CD4-positive, alpha-beta T cell treated with Interleukin-6 for 4 hours (primary cell): ENCODE results near the gene ROBO1.
"Not testable (repeated sequence)": the region's sequence is repeated elsewhere in the genome, so short reads cannot be mapped to it uniquely, and the experiment has no call there.

Experiments used
- DNase-seq: peaks from one replicate; pipeline ENCODE4 v3.0.0-alpha.2; 2020; ENCODE audit warnings: mixed read lengths

The ROBO1 gene

DNA sequence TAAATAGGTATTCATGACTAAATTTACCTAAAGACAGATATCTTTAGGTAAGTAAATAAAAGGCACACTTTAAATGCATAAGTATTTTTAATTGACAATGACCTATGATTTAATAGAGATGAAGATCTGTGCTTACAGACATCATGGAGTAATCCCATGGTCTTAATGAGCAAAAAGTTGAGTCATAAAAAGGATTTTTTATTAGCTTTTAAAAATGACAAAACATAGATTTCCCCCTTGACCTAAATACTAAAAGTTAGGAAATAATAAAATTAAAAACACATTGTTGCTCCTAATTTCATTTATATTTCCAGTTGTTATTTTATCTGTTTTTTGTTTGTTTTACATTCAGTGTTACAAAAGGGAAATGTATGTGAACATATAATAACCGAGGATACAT, 1005.7 kb downstream of the ROBO1 start:
- DNase-seq, result no peak

DNA sequence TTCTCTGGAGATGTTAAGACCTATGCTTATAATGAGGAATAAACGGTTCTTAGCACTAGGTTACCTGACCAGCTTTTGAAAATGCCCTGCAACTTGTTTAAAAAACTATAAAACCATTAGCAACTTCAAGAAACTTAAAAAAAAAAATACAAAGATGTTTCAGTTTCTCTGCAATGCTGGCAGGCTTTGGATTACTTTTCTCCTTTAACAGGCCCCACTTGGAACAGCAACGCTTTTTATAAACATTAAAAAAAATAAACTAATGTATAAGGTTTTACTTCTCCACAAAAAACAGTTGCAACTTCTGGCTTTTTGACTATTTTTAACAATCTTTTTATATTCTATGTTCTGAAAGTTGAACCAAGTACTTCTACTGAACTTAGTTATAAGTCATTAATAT, 1006.7 kb downstream of the ROBO1 start:
- no peak for DNase-seq

DNA sequence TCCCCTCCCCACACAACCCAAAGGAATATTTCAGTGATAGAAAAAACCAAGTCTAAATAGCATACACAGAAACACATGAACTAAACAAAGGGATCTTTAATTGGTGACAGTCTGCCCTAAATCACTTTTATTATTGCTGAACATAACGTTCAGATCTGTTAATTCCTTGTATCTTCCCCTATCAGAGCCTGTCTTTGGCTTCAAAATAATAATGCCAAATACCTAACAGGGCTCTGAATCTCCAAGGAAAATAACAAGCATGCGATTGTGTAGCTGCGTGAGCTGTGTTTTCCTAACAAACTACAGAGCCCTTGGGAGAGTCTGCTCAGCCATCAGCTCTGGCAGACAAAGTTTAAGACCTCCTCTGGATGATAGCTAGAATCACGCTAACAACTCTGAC, 1010.1 kb downstream of the ROBO1 start:
- DNase-seq, result no peak

DNA sequence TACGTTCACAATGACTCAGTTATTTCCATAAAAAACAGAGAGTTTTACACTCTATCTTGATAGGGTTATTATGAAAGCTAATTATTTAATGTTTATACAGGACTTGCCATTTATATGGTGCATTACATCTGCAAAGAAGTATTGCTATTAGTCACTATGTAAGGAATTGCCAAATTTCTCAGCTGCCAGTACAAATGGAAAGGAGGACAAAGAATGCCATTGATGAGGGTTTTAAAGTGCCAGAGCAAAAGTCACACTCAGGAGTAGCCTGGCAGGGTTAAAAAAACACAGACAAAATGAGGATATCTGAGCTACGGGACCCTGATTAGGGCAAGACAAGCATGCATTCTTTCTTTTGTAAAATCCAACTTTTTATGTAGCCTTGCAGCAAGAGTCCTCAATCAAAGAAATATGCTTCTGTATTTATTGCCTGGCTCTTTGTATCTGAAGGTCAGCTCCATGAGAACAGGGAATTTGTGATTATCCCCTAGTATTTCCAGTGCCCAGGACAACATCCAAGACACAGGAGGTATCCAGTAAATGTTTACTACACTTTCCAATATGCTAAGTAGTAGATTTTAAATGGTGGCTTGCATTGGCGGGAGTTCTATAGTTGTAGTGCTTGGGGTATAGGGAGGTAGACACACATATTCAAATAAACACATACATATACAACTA, 1013.6 kb downstream of the ROBO1 start:
- no peak for DNase-seq

DNA sequence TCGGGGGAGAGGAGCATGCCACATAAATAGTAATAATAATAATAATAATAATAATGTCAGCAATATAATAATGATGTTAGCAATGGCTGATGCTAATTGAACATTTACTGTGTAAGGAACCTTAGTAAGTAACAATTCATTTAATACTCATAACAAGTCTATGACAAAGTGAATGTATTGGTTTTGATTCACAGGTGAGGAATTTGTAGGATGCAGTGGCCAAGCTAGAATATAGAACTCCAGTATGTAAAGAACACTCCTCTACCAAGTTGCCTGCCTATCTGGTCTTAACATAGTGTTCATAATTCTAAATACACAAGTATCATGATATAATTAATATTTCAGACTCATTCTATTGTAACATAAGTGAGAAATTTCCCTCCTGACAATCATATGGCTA, 1016.5 kb downstream of the ROBO1 start:
- no peak for DNase-seq

DNA sequence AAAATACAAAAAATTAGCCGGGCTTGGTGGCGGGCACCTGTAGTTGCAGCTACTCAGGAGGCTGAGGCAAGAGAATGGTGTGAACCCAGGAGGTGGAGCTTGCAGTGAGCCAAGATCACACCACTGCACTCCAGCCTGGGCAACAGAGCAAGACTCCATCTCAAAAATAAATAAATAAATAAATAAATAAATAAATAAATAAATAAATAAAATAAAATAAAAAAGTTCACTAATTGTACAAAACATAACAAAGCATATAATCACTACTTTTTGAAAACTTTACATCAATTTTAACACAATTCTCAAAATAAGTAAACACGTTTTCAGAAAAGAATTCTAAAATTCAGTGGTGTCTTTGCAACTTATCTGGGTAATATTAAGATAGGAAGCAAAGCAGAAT, 1017.5 kb downstream of the ROBO1 start:
- not testable (repeated sequence) for DNase-seq

DNA sequence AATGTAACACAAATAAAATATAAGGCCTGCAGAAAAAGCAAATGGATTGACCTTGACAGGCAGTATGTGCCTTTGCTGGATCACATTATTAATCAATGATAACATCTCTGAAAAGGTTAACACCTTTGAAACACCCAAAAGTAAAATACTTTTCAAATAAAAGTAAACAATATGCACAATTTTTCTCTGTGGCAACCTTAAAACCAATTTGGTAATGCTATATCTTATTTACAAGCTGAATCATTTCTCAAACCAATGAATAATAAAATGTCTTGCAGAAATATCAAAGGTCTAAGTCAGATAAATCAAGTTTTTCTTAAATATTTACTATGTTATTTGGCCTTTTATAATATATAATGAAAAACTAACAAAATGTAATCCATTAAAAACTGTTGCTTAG, 1018.7 kb downstream of the ROBO1 start:
- DNase-seq, result no peak

DNA sequence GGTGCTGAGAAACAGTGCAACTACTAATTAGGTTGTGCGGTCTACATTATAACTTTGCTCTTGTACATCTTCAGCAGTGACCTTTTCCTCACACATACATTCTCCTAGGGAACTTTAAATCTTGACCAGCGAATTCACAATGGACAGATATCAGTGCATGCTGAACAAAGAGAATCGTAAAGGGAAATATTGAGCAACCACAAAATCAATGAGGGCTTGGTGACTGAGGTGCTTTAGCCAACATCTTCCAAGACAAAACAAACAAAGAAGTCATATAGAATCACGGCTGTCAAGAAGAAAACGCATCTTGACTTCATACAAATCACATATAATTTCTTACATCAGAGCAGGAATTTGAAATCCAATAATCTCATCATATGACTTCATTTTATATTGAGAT, 1022.0 kb downstream of the ROBO1 start:
- DNase-seq, result no peak

DNA sequence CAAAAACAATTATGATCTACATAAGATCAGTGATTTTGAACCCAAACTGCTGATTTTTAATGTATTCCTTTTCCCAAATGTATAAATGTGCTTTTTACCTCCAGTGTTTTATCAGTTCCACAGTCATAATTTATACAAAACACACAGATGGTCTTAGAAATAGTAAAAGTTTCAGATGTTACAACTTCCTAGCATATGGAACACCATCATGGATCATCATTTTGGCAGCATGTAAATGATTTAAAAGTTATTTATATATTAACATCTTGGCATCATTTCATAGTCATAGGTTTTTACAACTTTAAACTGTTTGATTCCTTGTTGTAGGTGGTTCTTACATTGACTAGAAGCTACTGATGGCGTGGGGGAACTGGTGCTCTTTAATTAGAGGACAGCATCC, 1025.3 kb downstream of the ROBO1 start:
- no peak for DNase-seq

DNA sequence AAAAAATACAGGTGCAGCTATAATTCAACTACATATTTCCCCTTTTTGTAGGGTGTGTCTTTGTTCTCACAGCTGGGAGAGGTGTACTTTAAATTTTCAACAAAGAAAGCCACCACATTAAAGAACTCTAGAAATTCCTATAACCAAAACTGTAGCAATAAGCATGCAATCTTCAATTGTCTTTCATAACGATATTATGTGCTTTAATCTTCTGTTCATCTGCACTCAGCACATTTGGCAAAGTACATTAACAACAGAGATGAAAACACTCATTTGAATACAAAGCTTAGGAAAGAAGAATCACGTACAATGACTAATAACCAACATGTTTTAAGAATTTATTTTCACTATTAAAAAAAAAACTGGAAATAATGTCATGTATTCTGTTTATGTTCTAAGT, 1025.8 kb downstream of the ROBO1 start:
- DNase-seq, result no peak

DNA sequence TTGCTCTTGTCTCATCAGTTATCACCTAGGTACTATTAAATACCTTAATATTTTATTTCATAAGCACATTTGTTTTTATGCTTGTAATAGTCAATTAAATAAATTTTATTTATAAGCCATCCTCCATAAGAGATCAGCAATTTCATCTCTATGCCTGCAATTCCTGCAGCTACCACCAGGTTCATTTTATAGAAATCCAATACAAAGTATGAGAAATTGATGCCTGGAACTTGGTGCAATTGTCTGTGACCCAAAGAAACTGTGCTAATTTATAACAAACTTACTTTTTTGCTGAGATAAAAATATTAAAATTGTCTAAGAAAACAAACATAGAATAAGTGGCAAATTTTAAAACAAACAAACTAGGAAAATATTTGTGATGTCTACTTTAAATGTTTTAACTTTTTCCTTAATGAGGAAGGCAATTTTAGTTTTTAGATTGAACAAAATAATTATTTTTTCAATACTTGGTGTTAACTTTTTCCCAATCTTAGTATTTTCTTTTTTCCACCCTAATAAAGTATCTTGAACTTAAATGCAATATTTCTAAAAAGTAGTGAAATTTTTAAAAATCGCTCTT, 1026.6 kb downstream of the ROBO1 start:
- DNase-seq, result no peak

DNA sequence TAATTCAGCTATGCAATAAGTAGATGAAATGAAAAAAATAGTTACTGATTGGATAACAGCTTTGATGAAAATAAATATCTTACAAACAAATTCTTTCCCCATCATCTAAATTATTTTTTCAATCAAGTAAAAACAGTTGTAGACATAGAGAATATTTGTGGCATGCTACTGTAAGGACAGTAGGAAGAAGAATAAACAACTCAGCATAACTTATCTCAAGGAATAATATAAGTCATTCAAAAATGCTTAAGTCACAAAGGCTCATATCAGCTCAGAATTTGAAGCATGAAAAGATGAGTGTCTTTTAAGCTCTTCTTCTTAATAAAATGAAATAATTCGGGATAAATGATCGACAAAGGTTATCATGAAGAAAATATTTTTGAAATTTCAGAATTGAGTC, 1029.0 kb downstream of the ROBO1 start:
- DNase-seq, result no peak

DNA sequence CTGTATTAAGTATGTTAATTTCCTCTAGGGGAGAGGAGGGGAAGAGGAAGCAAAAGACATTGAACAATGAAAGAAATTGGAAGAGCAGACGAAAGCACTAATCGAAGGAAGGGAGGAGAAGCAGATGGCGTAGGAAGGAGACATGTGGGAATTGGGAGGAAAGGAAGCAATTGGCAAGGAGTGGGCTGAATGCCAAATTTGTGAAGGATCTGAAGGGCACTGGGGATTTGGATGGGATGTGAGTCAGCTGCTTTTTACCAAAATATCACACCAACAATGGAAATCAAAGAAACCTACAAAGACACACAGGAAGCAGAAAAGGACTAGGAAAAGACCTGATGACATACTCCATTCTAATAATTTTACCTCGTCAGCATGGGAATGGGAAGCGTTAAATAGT, 1029.8 kb downstream of the ROBO1 start:
- no peak for DNase-seq

DNA sequence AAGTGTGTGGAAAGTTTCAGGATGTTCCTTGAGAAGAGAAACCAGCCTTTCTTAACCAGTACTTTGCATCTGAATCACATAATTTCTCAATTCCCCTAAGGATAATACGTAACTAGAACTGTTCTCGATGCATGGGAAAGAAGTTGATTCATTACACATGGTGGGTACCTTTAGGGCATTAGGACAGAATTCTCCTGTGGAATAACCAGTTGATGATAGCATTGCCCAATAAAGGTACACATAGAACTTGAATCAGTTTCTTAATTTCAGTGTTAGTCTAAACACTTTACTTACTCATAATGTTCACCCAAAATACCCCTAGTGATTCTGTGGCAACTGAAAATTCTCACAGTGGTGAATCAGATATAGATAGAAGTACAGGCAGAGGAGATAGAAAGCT, 1030.9 kb downstream of the ROBO1 start:
- DNase-seq, result no peak

DNA sequence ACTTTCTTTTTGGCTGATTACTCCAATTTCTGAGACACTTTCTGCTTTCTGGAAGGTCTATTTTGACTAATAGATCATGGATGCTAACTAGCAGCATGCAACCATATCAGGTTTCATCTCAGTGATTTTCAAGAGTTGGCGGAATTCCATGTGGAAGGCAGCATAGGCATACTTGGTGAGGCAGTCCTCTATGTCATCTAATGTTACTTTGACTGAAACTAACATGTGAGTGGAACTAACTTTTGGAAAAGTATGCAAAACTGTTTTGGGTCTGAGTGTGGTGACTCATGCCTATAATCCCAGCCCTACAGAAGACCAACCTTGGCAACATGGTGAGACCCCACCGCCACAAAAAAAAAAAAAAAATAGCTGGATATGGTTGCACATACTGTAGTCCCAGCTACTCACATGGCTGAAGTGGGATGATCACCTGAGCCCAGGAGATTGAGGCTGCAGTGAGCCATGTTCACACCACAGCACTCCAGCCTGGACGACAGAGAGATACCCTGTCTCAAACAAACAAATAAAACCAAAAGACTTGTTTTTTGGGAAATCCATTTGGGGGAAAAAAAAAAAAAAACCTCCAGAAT, 1033.7 kb downstream of the ROBO1 start:
- no peak for DNase-seq

DNA sequence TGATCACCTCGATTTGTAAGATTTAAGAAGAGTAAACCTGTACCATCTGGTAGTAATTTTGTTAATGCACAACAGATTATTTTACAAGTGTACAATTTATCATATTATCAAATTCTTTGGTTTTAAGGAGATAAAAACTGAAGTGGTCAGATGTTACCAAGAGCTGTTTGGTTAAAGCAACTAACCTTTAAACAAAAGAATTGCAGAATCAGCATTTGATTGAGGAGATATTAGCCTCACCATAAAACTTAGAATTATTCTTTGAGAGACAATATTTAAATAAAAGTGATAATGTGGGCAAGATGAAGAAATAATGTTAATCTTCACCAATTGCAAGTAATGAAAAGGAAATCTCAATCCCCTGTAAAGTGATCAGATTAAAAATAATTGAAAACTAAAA, 1034.9 kb downstream of the ROBO1 start:
- no peak for DNase-seq

DNA sequence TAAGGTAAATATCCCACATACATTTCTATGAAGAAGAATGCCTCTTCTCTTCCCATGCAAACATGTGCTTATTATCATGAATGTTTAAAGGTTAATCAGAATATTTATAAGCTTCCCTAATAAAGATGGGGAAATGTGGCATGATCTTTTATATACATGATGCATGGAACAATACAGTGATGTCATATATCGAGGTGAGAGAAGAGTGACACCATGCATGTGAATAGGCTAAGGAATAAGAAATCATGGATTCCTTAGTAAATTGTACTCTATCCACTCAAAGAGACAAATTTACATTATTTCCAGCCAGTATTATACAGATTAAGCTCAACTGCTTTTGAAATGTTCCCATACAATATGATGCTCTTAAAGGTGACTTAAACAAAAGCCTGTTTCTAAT, 1035.3 kb downstream of the ROBO1 start:
- no peak for DNase-seq

DNA sequence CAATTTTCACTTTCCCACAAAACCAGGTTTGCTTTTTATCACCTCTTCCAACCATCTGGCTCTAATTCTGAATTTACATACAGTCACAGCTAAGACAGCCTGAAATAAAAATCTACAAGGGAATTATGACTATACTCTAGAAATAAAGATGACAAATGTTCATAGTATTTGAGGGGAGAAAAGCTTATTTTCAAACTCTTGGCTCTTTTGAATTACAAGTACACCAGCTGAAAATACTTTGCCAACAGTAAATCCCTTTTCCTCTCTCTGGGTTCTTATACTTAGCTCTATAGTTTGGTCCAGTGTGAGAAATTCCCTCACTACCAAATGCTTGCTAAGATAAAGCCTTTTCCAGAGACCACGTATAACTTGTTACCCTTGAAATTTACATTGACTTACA, 1037.9 kb downstream of the ROBO1 start:
- DNase-seq, result no peak

DNA sequence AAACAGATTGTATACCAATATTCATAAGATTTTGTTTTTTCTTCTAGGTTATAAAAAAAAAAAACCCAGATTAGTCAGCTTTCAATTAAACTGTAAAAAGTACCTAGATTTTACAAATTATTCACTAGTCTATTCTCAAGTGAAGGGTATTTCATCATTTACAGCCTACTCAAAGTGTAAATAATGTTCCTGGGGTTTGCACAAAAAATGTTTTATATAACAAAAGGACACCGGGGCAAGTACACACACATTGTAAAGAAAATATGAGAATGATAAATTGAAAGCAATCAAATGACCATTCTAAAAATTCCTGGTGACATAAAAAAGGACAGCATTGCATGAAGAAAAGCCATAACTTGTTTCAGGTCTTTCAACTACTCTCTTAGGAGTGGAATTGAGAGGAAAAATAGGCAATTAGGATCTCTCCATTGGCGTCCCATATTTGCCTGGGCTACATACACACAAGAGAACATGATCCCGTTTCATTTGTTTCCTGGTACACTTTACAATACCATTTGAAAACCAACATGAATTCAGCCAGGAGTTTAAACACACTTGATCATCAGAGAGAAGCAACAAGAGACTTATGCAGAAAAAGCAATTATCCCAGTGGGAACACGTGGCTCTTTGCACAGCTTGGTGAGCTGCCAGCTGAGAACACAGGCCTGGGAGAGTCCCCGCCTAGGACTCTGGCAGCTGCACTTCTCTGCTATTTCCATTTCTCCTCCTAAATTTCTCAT, 1039.2 kb downstream of the ROBO1 start:
- DNase-seq, result no peak

DNA sequence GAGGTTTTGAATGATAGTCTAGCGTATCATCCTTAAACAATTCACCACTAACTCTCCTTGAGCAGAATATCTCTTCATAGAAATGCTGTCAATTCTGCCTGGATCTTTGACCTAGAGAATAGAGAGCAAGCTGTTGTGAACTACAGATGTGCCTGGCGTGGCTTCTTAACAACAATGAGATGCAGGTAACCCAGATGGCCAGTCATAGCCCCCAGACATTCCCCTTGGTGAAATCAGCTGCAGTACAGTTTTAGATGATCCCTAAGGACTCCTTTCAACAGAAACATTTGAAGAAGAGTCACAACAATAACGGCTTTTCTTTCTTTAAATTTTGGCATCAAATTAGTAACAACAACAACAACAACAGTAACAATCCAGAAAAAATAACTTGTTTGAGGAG, 1041.3 kb downstream of the ROBO1 start:
- DNase-seq, result no peak

DNA sequence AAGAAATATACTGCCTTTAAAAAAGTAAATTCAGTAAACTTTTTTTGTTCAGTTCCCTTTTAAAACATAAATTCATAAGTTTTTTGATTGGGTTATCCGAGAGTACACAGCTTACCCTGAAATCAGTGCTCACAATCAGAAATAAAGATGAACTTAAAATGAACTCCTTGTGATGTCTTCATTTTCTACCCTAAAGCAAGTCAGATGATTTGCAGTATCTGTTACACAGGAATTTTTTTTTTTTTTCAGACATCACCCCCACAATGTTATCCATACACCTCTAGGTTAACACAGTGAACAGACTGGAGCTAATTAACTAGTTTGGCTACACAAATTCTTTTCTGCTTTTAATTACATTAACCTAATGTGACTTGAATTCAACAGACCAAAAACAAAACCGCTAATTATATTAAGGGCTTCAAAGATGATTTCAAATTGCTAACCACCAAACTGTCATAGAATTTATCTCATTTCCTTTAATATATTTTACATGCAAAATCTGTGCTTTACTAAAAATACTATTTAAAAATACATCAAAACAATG, 1042.0 kb downstream of the ROBO1 start:
- no peak for DNase-seq

DNA sequence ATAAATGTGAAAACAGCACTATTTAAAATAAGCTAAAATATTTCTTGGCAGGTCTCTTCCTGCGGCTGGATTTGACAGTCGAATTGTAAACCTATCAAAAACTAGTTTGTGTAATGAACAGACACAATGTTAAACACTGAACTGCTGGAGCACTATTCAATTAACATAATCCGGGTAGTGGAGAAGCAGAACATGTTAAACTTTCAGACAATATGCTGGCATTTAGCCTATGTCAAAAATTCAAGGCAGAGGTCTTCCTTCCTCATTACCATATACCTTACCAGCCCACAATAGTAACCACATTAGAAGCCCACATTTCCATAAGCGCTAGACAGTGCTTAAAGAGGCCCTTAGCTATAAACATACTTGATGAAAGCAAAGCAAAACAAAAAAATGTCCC, 1042.9 kb downstream of the ROBO1 start:
- DNase-seq, result no peak

DNA sequence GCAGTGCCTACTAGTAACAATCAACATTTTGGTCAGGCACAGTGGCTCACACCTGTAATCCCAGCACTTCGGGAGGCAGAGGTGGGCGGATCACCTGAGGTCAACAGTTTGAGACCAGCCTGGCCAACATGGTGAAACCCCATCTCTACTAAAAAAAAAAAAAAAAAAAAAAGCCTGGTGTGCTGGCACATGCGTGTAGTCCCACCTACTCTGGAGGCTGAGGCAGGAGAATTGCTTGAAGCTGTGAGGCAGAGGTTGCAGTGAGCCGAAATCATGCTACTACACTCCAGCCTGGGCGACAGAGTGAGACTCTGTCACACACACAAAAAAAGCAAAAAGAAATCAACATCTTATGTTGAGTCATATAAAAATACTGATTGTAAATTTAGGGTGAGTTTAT, 1043.4 kb downstream of the ROBO1 start:
- DNase-seq, result not testable (repeated sequence)
